Lower lobe of right lung (tissue), 2 donors: ENCODE results near the gene NCOA5. TPM values are rescaled to one million over a fixed set of nuclear protein-coding genes. Genes with fewer than 3 reads are reported as not detected.
A peak's percentile ranks its signal among the peaks of the same experiment; 100 is the strongest.

Source experiments
- ATAC-seq, 2 donors: fragments of 200-7000 bp; cut with Tn5 transposase; one replicate each; pipeline ENCODE4 v1.9.1; 2020 to 2022; ENCODE audit warnings: mild to moderate bottlenecking in 2 of 2, moderate library complexity in 2 of 2
- DNase-seq: peaks from one replicate; pipeline ENCODE4 v3.0.0-alpha.2; 2020
- H3K27ac ChIP-seq: fragments of 200-600 bp; one replicate; pipeline ENCODE4 v1.8.0; 2022
- H3K27me3 ChIP-seq: fragments of 200-600 bp; one replicate; pipeline ENCODE4 v1.8.0; 2022; ENCODE audit warnings: low read depth
- H3K36me3 ChIP-seq: fragments of 200-600 bp; one replicate; pipeline ENCODE4 v1.8.0; 2022; ENCODE audit warnings: mild to moderate bottlenecking
- H3K4me1 ChIP-seq: fragments of 200-600 bp; one replicate; pipeline ENCODE4 v1.8.0; 2022
- H3K4me3 ChIP-seq: fragments of 200-600 bp; one replicate; pipeline ENCODE4 v1.8.0; 2022; ENCODE audit warnings: mild to moderate bottlenecking
- H3K9me3 ChIP-seq: fragments of 200-600 bp; one replicate; pipeline ENCODE4 v1.8.0; 2022
- intact Hi-C: fragments of 100-400 bp; cut with DNase I; formaldehyde crosslinking; loops from one replicate; pipeline ENCODE4 v1.11.0; 2022
- total RNA-seq: library from RNA; stranded (reverse); fragmentation: NEBNext Ultra II Directional; extraction: Animal tissue kit (Norgen Biotek cat#: 25700); gene quantifications from one replicate; pipeline ENCODE4 v1.2.1, GENCODE V29; 2021
- TF ChIP-seq, protein P1 (sequence below): fragments of 200-600 bp; IDR thresholded peaks from one replicate; pipeline ENCODE4 v1.8.0; 2022; ENCODE audit warnings: antibody characterized with exemption, mild to moderate bottlenecking
- donor health status: DM: no; HTN: yes; CAD: no; lungs with severe emphysema.

NCOA5 gene
- total RNA-seq, 1 donor from 2014 or later, result 29.4 TPM

DNA sequence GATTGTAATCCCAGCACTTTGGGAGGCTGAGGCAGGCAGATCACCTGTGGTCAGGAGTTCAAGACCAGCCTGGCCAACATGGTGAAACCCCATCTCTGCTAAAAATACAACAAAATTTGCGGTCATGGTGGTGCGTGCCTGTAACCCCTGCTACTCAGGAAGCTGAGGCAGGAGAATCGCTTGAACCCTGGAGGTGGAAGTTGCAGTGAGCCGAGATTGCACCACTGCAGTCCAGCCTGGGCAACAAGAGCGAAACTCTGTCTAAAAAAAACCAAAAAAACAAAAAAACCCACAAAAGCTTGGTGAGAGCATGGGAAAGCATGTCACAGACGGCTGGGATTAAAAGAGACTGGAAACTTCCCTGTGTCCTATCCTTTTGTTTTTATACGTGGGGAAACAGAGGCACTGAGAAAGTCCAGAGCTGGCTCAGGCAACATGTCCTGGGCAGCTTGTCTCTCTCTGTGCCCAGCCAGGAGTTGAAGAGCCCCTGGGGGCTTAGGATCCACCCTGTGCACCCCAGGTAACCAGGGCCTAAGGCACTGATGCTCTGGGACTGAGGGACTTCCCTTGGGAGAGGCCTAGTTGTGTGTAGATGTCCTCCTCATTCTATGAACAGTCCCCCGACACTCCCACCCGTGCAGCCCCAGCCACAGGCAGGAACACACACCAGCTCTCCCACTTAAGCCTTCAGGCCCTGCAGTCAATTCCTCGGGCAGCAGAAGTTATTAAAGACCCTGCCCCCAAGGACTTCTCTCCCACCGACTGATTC, 44.3 kb upstream of the NCOA5 start:
- no peak overlapping the region for H3K4me3 ChIP-seq
- DNase-seq (no peak), ATAC-seq (no peak)
- peaks cover 37% of the 10 kb centered on the region for H3K27me3 ChIP-seq
- intact Hi-C loops, result no loop called here
- H3K9me3 ChIP-seq, result no peaks in the 10 kb centered on the region
- no peaks in the 10 kb centered on the region for H3K4me1 ChIP-seq
- H3K36me3 ChIP-seq, result no peaks in the 10 kb centered on the region
- TF ChIP-seq, protein P1, sequence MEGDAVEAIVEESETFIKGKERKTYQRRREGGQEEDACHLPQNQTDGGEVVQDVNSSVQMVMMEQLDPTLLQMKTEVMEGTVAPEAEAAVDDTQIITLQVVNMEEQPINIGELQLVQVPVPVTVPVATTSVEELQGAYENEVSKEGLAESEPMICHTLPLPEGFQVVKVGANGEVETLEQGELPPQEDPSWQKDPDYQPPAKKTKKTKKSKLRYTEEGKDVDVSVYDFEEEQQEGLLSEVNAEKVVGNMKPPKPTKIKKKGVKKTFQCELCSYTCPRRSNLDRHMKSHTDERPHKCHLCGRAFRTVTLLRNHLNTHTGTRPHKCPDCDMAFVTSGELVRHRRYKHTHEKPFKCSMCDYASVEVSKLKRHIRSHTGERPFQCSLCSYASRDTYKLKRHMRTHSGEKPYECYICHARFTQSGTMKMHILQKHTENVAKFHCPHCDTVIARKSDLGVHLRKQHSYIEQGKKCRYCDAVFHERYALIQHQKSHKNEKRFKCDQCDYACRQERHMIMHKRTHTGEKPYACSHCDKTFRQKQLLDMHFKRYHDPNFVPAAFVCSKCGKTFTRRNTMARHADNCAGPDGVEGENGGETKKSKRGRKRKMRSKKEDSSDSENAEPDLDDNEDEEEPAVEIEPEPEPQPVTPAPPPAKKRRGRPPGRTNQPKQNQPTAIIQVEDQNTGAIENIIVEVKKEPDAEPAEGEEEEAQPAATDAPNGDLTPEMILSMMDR, result no peak
- H3K27ac ChIP-seq, result no peak overlapping the region

DNA sequence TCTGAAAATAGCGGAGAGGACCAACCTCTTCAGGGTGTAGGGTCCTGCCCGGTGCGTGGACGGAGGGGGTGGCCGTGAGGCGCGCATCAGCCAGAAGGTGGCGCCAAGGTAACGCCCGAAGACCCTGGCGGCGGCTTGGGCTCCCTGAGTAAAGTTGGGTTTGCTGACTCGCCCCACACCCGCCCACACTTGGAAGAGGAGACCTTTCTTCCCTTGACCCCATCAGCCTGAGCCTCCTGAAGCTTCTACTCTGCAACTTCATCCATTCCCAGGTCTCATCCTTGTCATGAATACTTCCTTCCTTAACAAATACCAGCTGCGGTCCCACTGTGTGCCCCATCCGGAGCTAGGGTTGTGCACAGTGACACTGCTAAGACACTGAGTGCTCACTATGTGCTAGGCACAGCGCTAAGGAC, 43.0 kb upstream of the NCOA5 start:
- TF ChIP-seq, protein P1, result peak; percentile 77
- intact Hi-C loops, result no loop called here
- DNase-seq, result peak; percentile 83
- H3K36me3 ChIP-seq, result peaks cover 3% of the 10 kb centered on the region
- no peaks in the 10 kb centered on the region for H3K4me1 ChIP-seq
- H3K27ac ChIP-seq, result no peak overlapping the region
- H3K4me3 ChIP-seq, result no peak overlapping the region
- no peaks in the 10 kb centered on the region for H3K9me3 ChIP-seq
- peaks cover 24% of the 10 kb centered on the region for H3K27me3 ChIP-seq
- ATAC-seq, result peak; percentile 80 to 81

DNA sequence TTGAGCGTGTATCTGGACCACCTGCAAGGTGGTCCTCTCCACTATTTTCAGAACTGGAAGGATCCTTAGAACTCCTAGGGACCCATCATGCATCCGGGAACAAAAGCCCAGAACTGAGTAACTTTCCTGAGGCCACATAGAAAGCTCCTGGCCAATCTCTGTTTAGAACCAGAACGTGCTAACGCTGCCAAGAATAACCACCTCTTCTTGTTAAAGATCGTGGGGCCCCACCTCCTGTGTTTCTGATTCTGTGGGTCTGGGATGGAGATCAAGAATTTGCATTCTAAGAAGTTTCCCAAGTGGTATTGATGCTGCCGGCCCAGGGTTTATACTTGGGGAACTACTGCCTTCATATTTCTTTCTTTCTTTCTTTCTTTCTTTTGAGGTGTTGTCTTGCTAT, 41.6 kb upstream of the NCOA5 start:
- intact Hi-C loops, result no loop called here

DNA sequence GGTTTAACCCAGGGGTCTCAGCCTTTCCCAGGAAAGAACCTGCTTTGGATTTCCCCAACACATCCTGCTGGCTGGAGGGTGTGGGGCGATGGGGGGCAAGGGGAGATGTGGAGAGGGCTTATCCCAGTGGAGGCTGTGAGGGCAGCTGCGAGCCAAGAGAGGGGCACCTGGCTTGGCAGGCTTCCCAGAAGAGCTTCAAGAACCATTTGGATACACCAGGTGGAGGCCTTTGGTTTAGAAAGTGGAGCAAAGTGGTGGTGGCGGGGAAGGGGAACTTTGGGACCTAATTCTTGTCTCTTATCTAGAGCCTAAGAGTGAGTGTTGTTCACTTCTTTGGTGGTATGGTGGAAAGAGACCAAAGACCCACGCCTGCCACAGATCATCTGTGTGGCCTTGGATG, 40.8 kb upstream of the NCOA5 start:
- no peak overlapping the region for H3K4me3 ChIP-seq
- intact Hi-C loops, result no loop called here
- TF ChIP-seq, protein P1, result no peak
- DNase-seq (no peak), ATAC-seq (no peak)
- H3K9me3 ChIP-seq, result no peaks in the 10 kb centered on the region
- no peak overlapping the region for H3K27ac ChIP-seq
- H3K36me3 ChIP-seq, result peaks cover 20% of the 10 kb centered on the region
- no peaks in the 10 kb centered on the region for H3K4me1 ChIP-seq
- peaks cover 11% of the 10 kb centered on the region for H3K27me3 ChIP-seq

More for the DNA sequence above, 41.6 kb upstream of the NCOA5 start:
- no peaks in the 10 kb centered on the region for H3K9me3 ChIP-seq
- H3K27ac ChIP-seq, result no peak overlapping the region
- no peak overlapping the region for H3K4me3 ChIP-seq
- DNase-seq (no peak), ATAC-seq (no peak)
- H3K27me3 ChIP-seq, result peaks cover 14% of the 10 kb centered on the region
- TF ChIP-seq, protein P1, result no peak
- H3K4me1 ChIP-seq, result no peaks in the 10 kb centered on the region
- H3K36me3 ChIP-seq, result peaks cover 11% of the 10 kb centered on the region

DNA sequence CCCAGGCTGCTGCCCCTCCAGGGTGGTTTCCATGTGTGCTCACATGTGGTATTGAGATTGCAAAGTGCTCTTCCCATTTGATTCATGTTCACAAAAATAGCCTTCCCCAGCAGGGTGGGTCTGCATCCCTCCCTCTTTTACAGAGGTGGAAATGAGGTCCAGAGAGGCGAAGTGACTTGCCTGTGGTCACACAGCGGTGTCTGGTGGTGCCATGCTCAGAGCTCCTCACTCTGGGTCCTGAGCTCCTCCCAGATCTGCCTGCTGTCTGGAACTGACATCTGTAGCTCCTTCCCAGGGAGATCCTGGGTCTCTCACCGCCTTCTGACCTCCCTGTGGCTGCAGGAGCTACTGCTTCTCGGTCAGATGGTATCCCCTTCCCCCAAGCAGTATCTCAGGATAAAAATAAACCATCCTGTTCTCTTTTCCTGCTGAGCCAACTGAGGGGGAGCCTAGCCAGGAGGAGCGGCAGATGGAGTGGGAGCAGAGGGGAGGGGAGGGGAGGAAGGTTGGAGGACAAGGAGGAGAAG, 40.3 kb upstream of the NCOA5 start:
- Histone ChIP-seq H3K36me3 (peaks cover 25% of the 10 kb centered on the region), H3K27ac (no peak overlapping the region), H3K9me3 (no peaks in the 10 kb centered on the region), H3K27me3 (peaks cover 6% of the 10 kb centered on the region), H3K4me3 (no peak overlapping the region), H3K4me1 (no peaks in the 10 kb centered on the region)
- TF ChIP-seq, protein P1, result no peak
- ATAC-seq, result no peak
- no peak for DNase-seq
- intact Hi-C loops, result no loop called here
